GM19463 (cell line): ENCODE results near the gene DHX36.

ENCODE experiments used
- ATAC-seq: cut with Tn5 transposase; IDR thresholded peaks from one replicate; pipeline ENCODE4 v1.9.1; 2021; ENCODE audit warnings: mild to moderate bottlenecking, moderate library complexity; ENCODE audit not compliant: unreplicated experiment

Gene DHX36

DNA sequence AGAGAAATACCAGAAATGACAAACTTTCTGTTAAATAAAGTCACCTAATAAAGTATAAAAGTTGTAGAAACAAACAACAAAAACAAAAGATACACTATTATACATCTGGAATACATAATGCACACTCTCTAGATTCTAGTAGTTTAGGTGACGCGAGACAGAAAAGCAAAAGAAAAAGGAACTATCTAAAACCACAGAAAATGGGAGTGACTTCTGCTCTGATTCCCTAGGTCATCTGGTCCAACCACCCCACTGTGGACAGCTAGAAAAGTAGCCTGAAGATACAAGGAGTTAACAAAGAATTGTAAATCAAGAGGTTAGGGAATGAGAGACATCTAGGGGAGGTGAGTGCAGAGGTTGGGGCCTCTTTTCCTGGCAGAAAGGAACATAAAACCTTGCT lies 39.1 kb downstream of the DHX36 start:
- ATAC-seq = no peak

DNA sequence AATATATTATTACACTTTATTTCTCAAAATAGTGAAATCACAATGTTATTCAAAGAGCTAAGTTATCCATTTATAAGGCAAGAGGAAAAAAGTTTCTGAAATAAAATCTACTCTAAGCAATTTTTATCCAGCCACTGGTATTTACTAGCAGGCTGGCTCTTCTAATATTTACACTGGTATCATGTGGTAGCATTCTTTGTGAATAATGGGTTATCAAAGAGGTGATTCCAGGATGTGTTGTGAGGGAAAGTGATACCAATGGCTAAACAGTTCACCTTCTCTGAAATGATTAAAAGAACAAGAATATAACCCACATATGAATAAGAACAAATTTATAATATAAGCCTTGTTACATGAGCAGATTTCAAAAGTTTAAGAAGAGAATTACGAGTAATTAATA lies 44.1 kb downstream of the DHX36 start:
- ATAC-seq = no peak

DNA sequence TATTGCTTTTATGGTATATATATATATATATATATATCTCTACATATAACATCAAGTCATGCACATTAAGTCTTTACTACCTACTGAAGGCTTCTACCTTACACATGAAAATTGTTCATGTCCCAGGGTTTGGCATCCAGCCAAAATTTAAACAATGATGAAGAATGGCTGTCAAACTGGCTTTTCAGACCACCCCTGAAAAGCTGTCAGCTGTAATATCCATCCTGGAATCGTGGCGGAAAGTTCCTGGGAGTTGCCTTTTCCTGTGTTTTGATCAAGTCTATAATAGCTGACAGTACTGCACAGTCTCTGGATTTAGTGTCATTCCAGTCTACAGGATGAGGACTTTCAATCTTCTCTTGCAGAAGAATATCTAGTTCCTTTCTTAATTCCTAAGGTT lies 48.3 kb downstream of the DHX36 start:
- no peak for ATAC-seq

DNA sequence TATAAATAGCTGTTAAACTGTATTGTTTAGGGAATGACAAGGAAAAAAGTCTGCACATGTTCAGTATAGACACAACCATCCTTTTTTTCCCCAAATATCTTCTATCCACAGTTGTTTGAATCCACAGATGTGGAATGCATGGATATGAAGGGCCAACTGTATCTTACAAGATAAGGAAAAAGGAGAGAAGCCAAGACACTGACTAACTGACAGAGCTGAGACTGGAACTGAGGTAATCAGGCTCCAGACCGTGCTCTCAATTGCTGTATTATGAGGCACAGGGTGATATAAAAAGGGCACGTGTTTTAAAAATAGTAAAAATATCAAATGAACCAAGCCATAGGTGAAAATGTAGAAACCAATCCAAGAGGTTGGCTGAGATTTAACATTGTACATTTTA lies 49.0 kb downstream of the DHX36 start:
- ATAC-seq = no peak

DNA sequence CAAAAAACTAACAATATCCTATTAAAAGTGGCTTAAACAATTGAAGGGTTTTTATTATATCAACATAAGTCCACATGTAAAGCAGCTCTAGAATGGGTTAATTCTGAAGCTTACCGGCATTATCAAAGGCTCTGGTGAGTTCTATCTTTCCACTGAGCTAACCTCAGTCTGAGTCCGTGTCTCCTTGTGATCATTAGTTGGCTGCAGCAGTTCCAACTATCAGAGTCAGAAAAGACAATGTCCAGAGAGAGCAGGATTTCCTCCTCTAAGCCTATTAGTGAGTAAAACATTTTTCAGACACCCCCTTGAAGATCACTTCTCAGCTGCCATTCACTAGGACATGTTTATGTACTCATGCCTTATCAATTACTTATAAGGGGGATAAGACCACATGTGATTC lies 49.9 kb downstream of the DHX36 start:
- no peak for ATAC-seq

DNA sequence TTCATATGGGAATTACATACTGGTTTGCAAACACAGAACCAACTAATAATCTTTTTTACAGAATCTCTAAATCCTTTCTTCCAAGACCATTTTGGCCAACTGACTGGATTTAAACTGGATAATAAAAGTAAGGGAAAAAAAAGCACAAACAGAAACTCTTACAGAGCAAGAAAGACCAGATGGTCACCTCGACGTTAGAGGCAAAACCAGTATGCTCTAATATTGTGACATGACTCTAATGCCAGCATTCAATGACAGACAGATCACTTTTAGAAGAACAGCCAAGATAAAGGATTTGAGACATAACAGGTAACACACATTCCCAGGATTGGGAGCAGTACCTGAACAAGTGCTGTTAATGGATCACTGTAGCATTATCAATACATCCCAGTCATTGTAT lies 50.9 kb downstream of the DHX36 start:
- ATAC-seq = no peak

DNA sequence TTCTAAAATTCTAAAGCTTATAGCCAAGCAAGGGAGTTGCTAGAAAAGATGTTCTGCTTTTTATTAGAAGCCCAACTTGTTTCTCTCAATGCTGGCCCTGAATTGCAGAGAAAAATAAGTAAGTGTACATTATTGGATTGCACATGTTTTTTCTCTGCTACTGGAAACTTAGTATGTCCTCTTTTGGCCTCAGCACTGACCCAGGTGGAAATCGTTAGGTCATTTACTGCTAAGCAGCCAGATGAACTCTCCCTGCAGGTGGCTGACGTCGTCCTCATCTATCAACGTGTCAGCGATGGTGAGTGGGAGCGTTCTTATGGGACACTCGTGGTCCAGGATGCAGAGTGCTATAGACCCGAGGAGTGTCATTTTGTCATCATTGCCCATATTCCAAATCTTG lies 69.8 kb downstream of the DHX36 start:
- ATAC-seq = no peak

DNA sequence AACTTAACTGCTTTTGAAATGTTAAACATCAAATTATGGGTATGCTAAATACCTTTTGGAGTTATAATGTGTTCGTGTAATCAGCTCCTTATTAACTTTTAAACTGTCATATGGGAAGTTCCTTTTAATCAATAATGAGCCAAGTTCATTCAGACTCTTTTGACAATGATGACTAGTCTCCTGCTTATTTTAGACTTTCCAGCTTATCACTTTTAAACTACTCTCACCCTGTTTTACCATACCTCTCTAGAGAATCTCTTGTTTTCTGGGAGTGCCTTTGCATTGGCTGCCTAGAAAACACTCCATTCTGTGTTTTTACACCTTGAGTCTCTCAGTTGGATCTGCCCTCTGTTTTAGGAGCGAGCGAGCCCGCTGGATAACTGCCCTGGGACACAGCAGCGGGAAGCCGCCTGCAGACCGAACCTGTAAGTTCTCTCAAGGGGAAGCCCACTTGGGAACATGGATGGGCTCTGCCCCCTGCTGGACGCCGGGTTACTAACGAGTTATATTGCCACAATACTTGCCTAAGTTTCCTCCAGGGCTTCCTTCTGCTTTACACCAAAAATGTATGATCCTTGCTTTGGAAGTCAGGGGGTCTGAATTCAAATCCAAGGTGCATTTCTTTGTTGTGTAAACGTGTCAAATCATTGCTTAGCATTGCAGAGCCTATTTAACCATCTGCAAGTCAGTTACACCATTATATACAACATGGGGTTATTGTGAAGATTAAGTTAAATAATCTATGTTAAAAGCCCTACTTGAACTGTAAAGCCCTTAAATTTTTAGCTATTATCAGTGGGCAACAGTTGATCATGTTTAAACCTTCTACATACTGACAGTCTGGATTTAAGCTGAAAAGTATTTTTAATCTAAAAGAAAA lies 71.3 kb downstream of the DHX36 start:
- ATAC-seq = peak; percentile 94

DNA sequence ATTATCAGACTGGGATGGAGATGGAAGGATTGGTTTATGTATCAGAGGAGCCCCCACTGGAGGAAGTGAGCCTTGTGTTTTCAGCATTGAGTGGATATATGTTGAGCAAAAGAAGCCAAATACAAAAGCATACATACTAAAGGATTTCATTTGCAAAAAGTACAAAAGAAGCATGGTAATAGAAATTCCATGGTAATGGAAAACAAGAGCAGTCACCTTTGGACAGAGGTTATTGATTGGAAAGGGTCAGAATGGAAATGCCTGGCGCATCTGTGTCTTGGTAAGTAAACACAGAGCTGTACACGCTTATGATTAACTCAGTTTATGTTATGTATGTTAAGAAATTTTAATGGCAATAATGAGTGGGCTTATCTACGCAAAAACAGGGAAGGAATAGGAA lies 72.7 kb downstream of the DHX36 start:
- ATAC-seq = no peak

DNA sequence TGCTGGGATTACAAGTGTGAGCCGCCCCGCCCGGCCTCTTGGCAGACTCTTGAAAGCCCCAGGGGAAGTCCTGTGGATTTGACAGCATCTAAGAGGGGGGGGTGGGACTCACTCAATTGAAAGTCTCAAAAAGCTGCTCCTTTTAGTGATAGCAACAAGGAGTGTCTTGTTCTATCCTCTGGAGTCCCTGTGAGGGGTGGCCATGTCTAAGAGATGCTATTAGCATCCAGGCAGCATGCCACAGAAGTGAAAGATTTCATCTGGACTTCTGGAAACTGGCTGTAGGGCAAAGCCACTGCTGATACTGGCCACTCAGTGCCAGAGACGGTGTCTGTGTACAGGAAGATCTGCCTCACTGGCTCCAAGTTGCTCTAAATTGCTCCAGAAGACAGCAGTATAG lies 74.0 kb downstream of the DHX36 start:
- no peak for ATAC-seq

DNA sequence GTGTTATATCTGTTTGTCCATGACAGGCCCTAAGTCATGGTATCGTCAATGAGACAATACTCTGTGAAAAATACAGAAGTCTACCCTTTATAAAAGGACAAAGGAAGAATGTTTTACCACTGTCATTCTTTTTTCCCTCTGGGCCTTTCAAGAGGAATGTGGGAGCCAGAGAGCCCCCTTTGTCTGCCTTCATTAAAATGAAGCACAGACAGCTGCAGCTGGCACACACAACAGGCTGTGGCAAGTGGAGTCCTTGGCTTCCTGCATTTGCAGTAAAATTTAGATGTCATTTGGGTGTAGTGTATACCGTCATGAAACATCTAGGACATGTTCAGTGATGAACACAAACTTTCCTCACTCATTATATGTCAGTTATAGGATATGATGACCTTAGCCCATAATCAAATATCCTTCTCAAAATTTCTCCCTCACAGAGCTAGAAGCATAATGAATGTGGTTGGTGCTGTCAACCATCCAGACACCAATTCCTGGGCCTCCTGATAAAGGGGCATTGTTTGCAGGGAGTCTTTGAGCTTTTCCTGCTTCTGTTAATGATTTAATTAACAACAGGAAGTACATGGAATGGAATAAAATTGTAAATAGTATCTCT lies 76.4 kb downstream of the DHX36 start:
- no peak for ATAC-seq

DNA sequence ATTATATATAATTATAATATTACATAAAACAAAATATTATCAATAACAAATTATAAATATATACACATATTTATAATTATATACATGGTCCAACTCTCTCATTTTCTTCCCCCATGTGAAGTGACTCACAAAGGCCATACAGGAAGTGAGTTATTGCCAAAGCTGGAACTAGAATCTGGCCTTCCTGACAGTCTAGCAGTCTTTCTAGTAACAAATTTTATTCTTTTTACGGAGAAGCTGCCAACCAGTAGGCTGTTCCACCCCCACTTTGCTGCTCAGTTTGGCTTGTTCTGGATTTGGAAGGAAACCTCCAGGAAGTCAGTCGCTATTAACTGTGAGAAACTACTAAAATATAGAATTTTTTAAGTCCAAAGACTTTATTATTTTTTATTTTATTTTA lies 79.6 kb downstream of the DHX36 start:
- no peak for ATAC-seq

DNA sequence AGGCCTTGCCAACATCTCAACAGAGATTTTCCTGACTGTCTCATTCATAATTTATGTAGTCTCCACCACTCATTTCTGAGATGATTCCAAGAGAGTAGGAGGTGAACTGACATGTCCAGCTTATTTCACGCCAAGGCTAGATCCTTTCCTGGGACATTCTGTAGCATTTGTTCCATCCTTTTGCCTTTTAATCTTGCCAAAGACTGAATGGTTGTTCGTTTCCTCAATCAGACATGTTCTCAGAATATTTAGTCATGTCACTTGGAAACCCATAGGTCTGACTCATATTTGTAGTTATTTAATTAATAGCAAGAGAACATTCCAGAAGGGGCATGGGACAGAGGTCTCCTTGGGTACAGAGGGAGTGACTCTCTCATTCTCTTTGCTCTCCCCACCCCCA lies 80.9 kb downstream of the DHX36 start:
- ATAC-seq = no peak

DNA sequence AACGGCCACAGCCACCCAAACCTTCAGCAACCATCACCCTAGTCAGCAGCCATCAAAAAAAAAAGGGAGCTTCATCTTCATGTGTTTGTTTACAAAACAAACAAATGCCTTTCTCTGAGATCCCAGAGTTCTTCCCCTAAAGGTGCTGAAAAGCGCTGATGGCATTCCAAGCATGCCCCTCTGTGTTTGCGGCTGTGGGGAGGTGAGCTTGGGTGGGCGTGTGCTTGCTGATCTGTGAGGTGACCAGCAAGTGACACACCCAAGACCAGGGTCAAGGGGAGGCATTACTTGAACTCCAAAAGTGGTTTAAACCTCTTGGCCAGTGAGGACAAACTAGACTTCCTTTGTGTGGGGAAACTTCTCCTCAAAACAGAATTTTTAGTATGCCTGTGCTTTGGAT lies 81.5 kb downstream of the DHX36 start:
- no peak for ATAC-seq

DNA sequence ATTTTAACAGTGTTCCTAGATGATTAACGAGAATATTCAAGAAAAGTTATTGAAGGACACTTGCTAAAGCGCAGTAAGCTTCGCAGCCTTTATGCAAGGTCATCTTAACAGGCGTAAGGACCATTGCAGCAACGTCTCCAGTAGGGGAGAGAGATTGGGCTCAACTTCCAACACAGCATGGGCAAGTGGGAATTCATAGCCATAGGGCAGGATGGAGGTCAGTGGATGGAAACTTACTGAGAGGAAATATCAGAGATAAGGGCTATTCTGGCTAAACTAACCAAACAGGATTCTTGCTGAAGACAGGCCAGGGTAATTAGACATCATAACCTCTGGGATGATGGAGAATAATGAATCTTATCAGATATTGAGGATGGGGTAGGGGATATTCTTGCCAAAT lies 82.8 kb downstream of the DHX36 start:
- ATAC-seq = no peak

DNA sequence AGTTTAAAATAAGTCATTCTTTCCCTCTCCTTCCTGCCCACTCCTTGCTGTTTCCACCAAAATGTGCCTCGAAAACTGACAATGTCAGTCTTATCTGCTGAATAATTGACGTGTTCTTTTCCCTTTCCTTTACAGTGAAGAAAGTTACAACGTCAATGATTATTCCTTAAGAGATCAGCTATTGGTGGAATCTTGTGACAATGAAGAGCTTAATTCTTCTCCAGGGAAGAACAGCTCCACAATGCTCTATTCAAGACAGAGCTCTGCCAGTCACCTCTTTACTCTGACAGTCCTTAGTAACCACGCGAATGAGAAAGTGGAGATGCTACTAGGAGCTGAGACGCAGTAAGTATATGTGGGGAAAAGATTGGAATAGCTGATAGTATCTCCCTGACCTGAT lies 84.1 kb downstream of the DHX36 start:
- ATAC-seq = no peak

DNA sequence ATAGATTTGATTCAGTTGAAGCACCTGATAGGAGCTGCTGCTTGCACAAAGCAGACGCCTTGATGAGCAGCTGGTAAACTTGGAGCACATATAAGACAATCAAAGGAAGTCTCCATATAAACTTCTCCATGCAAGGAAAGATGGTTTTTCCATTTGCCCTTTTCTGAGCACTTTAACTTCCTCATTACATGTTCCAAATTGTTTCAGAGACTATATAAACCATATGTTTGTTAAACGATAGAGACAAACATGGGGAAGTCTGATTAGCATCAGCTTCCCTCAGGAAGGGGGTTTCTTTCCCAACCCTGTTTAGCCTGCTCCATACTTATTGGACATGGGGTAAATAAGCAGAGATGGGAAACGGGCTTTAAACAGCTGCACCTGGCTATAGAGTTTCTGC lies 88.0 kb downstream of the DHX36 start:
- no peak for ATAC-seq

DNA sequence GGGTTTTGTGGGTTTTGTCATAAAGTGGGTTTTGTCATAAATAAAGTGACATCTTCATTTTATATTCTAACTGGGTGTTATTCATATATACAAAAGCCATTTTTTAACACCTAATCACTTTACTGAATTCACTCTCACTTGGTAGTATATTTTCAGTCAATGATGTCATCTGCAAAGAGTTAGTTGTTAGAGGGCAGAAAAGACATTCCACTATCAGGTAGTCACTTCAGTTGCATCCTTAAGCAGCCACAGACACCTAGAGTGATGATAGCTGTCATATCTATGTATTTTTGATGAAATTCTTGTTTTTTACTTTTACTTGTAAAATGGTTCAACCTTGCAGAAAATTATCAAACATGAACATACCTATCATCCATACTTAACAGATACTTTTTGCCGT lies 89.0 kb downstream of the DHX36 start:
- ATAC-seq = no peak

DNA sequence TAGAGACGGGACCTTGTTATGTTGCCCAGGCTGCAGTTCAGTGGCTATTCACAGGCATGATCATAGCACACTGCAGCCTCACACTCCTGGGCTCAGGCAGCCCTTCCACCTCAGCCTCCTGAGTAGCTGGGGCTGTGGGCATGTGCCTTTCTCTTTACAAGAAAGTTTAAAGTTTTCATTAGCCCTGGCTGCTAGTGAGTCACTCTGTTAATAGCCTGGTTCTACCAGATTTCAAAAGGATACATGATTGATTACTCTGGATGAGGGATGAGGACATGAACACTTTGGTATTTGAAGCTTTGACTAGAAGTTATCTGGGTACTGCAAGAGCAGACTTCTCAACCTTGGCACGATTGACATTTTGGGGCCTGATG lies 95.1 kb downstream of the DHX36 start:
- no peak for ATAC-seq

DNA sequence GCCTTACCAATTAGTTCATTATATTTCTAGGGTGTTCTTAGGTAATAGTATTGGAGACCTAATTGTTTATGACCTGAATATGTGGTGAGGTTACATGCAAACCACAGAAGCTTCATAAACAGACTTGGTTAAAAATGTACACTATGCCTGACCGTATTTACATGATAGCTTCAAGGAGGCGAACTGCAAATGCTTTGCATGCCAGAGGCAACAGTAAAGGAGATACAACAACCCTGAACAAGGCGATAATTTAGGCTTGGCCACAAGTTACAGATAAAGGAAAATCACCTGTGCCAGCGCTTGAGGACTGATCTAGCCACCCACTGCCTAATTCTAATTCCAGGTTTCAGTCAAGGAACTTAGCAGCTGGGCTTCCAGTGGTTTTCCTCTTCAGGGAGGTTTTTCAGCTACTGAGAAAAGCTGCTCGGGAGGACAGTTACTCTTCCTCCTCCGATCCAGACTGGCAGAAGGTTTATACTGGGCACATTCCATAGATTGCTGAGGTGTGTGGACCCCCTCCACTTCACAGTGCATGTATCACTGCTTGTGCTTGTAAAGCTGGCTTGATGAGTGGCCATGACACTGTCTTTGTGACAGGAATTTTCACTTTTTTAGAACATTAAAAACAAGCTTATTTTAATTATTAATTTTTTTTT lies 95.6 kb downstream of the DHX36 start:
- ATAC-seq = no peak

DNA sequence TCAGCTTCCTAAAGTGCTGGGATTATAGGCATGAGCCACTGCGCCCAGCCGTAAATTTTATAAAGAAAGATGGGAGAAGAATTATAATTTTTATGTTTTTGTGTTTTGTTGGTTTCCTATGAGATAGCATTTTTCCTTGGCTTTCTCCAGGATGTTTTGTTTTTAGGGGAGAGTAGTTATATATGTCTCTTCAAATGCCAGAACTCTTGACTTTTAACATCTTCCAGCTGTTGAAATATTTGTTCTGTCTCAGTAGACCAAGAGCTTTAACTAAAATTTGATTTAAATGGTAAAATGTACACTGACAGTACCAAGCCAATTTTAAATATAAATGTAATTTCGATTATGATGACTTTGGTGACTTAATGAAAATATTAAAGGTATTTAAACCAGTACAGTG lies 96.8 kb downstream of the DHX36 start:
- ATAC-seq = no peak

DNA sequence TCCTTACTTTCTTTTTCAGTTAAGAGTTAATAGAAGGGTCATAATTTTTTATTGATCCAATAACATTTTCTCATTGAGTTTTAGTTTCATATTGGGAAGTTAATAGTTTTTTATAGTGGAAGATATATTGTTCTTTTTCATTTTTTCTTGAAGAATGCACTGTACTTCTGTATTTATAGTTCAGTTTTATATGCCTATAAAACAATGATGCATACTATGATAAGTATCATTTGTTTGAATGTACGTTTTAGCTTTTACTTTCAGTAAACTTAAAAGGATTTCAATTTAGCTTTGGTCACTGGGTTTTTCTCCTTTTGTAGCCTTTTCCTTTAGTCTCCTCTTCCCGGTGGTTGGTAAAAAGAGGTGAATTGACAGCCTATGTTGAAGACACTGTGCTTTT lies 98.8 kb downstream of the DHX36 start:
- ATAC-seq = no peak
